HEK293T (cell line): ENCODE measurements around the gene PRDM16.

Experiments
- CTCF ChIA-PET: fragments of 350-600 bp; formaldehyde crosslinking; extraction: SDS; loops from one replicate; lab custom pipeline; 2021; ENCODE audit warnings: antibody characterized with exemption, inconsistent platforms; lab: Yijun Ruan, JAX
- POLR2A ChIA-PET: fragments of 350-600 bp; formaldehyde crosslinking; extraction: SDS; loops from one replicate; lab custom pipeline; 2020; ENCODE audit warnings: antibody characterized with exemption, inconsistent platforms; lab: Yijun Ruan, JAX
- DNase-seq: peaks from one replicate; pipeline ENCODE4 v3.0.0; 2012; ENCODE audit warnings: mixed read lengths; ENCODE audit errors: extremely low spot score
- ARNT ChIP-seq: fragments of 450-650 bp; IDR thresholded peaks from 2 replicates; pipeline ENCODE4 v1.6.1; 2017; ENCODE audit warnings: mild to moderate bottlenecking
- BHLHE40 ChIP-seq: fragments of 450-650 bp; IDR thresholded peaks from 2 replicates; pipeline ENCODE4 v1.6.1; 2016; ENCODE audit warnings: mild to moderate bottlenecking, moderate library complexity, borderline replicate concordance
- CTBP1 ChIP-seq: fragments of 450-650 bp; IDR thresholded peaks from 2 replicates; pipeline ENCODE4 v1.6.1; 2016; ENCODE audit warnings: borderline replicate concordance
- ELF4 ChIP-seq: fragments of 450-650 bp; IDR thresholded peaks from 2 replicates; pipeline ENCODE4 v1.6.1; 2017; ENCODE audit warnings: antibody characterized with exemption
- FOXA1 ChIP-seq: fragments of 450-650 bp; IDR thresholded peaks from 2 replicates; pipeline ENCODE4 v1.6.1; 2016; ENCODE audit warnings: mild to moderate bottlenecking
- FOXK2 ChIP-seq: fragments of 450-650 bp; IDR thresholded peaks from 2 replicates; pipeline ENCODE4 v1.6.1; 2016; ENCODE audit warnings: mild to moderate bottlenecking
- FOXM1 ChIP-seq: fragments of 450-650 bp; IDR thresholded peaks from 2 replicates; pipeline ENCODE4 v1.6.1; 2017; ENCODE audit warnings: mild to moderate bottlenecking, borderline replicate concordance
- HDGF ChIP-seq: fragments of 450-650 bp; IDR thresholded peaks from 2 replicates; pipeline ENCODE4 v1.6.1; 2017; ENCODE audit warnings: antibody characterized with exemption, borderline replicate concordance
- L3MBTL2 ChIP-seq: fragments of 450-650 bp; conservative IDR thresholded peaks from 2 replicates; pipeline ENCODE4 v1.6.1; 2016; ENCODE audit warnings: mild to moderate bottlenecking
- LEF1 ChIP-seq: fragments of 450-650 bp; IDR thresholded peaks from 2 replicates; pipeline ENCODE4 v1.6.1; 2017; ENCODE audit warnings: mild to moderate bottlenecking, borderline replicate concordance
- NFRKB ChIP-seq: fragments of 450-650 bp; IDR thresholded peaks from 2 replicates; pipeline ENCODE4 v1.6.1; 2016; ENCODE audit warnings: mild to moderate bottlenecking, moderate library complexity
- PKNOX1 ChIP-seq: fragments of 450-650 bp; IDR thresholded peaks from 2 replicates; pipeline ENCODE4 v1.6.1; 2016
- SP1 ChIP-seq: fragments of 450-650 bp; IDR thresholded peaks from 2 replicates; pipeline ENCODE4 v1.6.1; 2017
- SUZ12 ChIP-seq: fragments of 450-650 bp; IDR thresholded peaks from 2 replicates; pipeline ENCODE4 v1.6.1; 2016; ENCODE audit warnings: mild to moderate bottlenecking
- TARDBP ChIP-seq: fragments of 450-650 bp; IDR thresholded peaks from 2 replicates; pipeline ENCODE4 v1.6.1; 2016
- ZNF384 ChIP-seq: fragments of 450-650 bp; IDR thresholded peaks from 2 replicates; pipeline ENCODE4 v1.6.1; 2016

The PRDM16 gene

GRCh38 chr1:3247521-3248121 lies 178.6 kb downstream of the PRDM16 start:
- CTCF ChIA-PET, result interaction anchor here (0.6 to 1.0 kb wide), 3 partner anchors 12 to 105 kb away, joined by 3 read pairs; no protein-coding TSS in a partner anchor
- TF ChIP-seq FOXK2, result no peak
- no peak for TF ChIP-seq BHLHE40
- TF ChIP-seq ZNF384, result no peak
- TF ChIP-seq ELF4, result no peak
- no peak; the same call in 1 of the 2 replicates for TF ChIP-seq L3MBTL2
- TF ChIP-seq CTBP1, result 0 out of 2 replicates have a peak, but pooled peaks have one; percentile 8
- peak; percentile 29; the same call in 1 of the 2 replicates for TF ChIP-seq PKNOX1
- TF ChIP-seq FOXA1, result no peak
- no peak for TF ChIP-seq SUZ12
- TF ChIP-seq HDGF, result no peak
- no peak for TF ChIP-seq ARNT
- TF ChIP-seq LEF1, result no peak
- no peak for TF ChIP-seq TARDBP
- no peak for TF ChIP-seq NFRKB
- TF ChIP-seq SP1, result no peak
- no peak for TF ChIP-seq FOXM1
- POLR2A ChIA-PET, result interaction anchor here (0.9 to 1.0 kb wide), 2 partner anchors 13 to 177 kb away, joined by 3 read pairs; no protein-coding TSS in a partner anchor

DNA sequence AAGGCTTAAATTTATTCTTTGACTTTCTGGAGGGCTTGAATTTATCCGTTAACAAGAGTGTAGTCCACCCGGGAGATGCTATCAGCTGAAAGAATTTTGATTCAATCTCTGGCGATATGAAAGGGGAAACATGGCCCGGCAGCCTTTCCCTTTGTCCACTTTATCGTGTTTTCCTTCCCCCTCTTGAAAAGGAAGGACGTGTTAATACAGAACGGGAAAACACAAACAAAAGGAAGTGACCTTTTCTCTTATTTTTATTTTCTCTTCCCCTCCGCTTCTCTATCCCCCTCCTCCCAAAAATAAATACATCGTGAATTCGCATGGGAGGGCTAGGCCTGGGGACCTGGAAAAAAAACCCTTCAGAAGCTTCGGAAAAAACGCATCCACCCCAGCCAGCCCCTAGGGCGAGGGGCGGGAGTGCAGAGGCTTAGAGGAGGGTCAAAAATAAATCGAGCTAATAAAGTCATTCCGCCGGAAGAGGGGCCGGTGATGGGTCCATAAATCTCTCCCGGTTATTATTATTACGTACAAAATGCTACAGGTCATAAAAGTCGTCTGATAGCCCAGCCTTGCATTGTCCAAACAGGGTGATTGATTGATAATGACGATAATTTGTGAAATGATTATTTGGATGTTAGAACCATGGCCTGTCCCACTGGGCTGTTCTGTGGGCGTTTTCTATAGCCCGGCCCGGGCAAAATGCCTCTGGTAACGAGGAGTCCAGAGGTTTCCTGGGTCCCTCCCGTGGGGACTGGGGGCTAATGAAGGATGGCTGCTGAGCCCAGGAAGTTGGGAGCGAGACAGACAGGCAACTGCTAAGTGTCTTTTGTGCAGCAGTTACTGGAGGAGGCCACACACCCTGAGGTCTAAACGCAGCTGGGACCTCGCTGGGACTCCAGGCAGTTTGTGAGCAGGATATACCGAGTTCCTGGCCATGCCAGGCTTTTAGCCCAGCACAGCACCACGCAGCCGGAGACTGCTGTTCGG lies 179.4 kb downstream of the PRDM16 start:
- TF ChIP-seq HDGF, result no peak
- TF ChIP-seq L3MBTL2, result no peak
- TF ChIP-seq BHLHE40, result no peak
- TF ChIP-seq TARDBP, result no peak
- no peak for TF ChIP-seq SP1
- no peak for TF ChIP-seq FOXM1
- no peak for TF ChIP-seq ELF4
- peak; percentile 91 for TF ChIP-seq PKNOX1
- TF ChIP-seq FOXK2, result no peak
- no peak for TF ChIP-seq FOXA1
- peak; percentile 84; the same call in 1 of the 2 replicates for TF ChIP-seq CTBP1
- TF ChIP-seq ZNF384, result no peak
- no peak for TF ChIP-seq SUZ12
- TF ChIP-seq ARNT, result no peak
- TF ChIP-seq NFRKB, result no peak
- TF ChIP-seq LEF1, result 0 out of 2 replicates have a peak, but pooled peaks have one; percentile 37

More at GRCh38 chr1:3247521-3248121, 178.6 kb downstream of the PRDM16 start:
- peak; percentile 50 for DNase-seq

GRCh38 chr1:3249231-3249630 lies 180.2 kb downstream of the PRDM16 start:
- TF ChIP-seq FOXK2, result no peak
- TF ChIP-seq ARNT, result no peak
- no peak for TF ChIP-seq FOXM1
- no peak for TF ChIP-seq NFRKB
- no peak for TF ChIP-seq CTBP1
- POLR2A ChIA-PET, result no interaction called here
- CTCF ChIA-PET, result no interaction called here
- DNase-seq, result no peak

More for the DNA sequence above, 179.4 kb downstream of the PRDM16 start:
- ChIA-PET POLR2A (no interaction called here), CTCF (interaction anchor here (0.6 kb wide), 1 partner anchor 75 kb away, joined by 3 read pairs; no protein-coding TSS in a partner anchor)
- peak; percentile 61 for DNase-seq

DNA sequence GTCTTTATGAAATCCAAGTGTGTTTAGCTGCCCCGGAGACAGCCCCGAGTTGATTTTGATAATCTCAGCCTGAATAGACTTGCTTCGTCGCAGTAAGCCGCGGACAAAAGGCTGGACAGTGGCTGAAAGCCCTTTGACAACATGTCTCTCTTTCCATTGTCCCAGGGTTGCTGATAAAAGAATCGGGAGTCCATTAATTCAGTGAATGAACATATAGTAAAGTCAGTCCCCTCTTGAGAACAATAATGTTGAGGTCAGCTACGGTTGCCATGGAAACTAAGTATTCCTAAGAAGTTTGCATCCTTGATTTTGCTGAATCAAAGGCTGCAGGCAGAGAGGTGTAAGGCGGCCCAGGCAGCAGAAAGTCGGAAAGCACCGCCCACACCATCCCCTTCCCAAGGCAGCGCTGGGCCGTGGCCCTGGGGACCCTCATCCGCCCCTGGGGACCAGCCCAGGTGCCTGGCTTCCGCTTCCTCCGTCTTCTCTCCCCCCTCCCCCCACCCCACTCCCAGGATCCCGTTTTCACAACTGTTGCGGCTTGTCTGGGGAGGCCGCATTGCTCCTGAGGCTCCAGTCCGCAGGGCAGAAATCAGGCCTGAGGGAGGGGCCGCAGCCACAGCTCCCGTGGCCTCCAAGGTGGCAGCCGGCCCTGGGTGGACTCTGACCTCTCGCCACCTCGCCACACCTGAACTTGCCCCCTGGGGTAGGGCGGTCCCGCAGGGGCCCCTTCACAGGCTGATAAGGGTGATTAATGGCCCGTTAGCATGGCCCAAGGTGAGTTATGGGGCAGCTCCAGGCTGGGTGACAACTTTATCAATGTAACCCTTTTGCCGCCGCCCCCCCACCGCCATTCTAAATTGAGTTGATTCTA lies 180.9 kb downstream of the PRDM16 start:
- CTCF ChIA-PET, result no interaction called here
- DNase-seq, result peak; percentile 18
- POLR2A ChIA-PET, result no interaction called here
- peak; percentile 63 for TF ChIP-seq PKNOX1
- TF ChIP-seq SUZ12, result no peak

DNA sequence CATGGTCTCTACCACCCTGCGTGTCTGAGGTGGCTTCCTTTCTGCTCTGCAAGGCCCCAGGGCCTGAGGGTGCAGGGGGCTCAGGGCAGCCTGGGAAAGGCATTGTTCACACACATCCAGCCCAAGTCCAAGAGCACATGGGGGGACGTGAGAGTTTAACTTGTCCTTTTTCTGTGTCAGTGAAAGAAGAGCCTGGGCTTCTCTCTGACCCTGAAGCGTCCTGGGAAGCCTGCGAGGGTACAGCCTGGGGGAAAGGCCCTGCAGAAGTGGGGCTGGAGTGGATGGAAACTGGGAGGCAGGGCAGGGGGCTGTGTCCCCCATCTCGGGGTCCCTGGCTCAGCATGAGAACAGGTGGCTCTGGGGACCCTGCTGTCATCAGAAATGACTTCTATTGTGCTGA lies 181.6 kb downstream of the PRDM16 start:
- no peak for DNase-seq
- CTCF ChIA-PET, result no interaction called here

More for the DNA sequence above, 181.6 kb downstream of the PRDM16 start:
- POLR2A ChIA-PET, result no interaction called here
- TF ChIP-seq ARNT (no peak), CTBP1 (no peak), HDGF (no peak), L3MBTL2 (no peak), ZNF384 (no peak), NFRKB (no peak), LEF1 (no peak), SUZ12 (no peak), FOXM1 (no peak), ELF4 (no peak), TARDBP (no peak), FOXK2 (no peak), SP1 (no peak), FOXA1 (no peak), PKNOX1 (no peak), BHLHE40 (no peak)
